Measurements from ENCODE around the gene VDR. TPM values are rescaled to one million over a fixed set of nuclear protein-coding genes. Genes with fewer than 3 reads are reported as not detected.

Gene VDR
- polyA plus RNA-seq, 1 donor (not counting 4 experiments of a cell fraction or from before 2014, with no cell fraction given) = 43.3 TPM

GRCh38 chr12:47896633-47897032 lies 8.2 kb downstream of the VDR start:
- H3K79me2 ChIP-seq (ENCODE audit: control insufficient read depth, insufficient read depth, low read length) = peaks cover 96% of the 10 kb centered on the region
- H3K4me1 ChIP-seq (ENCODE audit: control insufficient read depth, extremely low read depth, insufficient read depth, low read length) = peaks cover 59% of the 10 kb centered on the region
- TF ChIP-seq EZH2 (IDR thresholded peaks at IDR 0.05; ENCODE audit: low read length) (no peak), CTCF (optimal IDR thresholded peaks at IDR 0.05 in 1 of 3, IDR thresholded peaks at IDR 0.05 in 1 of 3, conservative IDR thresholded peaks at IDR 0.05 in 1 of 3; ENCODE audit: extremely low read depth in 1 of 3, insufficient read depth in 2 of 3, low read length in 3 of 3) (no peak)
- peak overlapping the region in 1 of 3 experiments; percentile 21 for H3K4me3 ChIP-seq (ENCODE audit: control insufficient read depth in 2 of 3, extremely low read depth in 1 of 3, insufficient read depth in 2 of 3, low read depth in 1 of 3, low read length in 3 of 3)
- H4K20me1 ChIP-seq (ENCODE audit: control insufficient read depth, extremely low read depth, insufficient read depth, low read length) = peaks cover 18% of the 10 kb centered on the region
- H3K4me2 ChIP-seq (ENCODE audit: control insufficient read depth, extremely low read depth, insufficient read depth, low read depth, low read length) = peak overlapping the region; percentile 51
- H3K9me1 ChIP-seq (ENCODE audit: control insufficient read depth, extremely low read depth, insufficient read depth, low read length) = peaks cover 8% of the 10 kb centered on the region
- dilution Hi-C loops (cut with MboI; ENCODE audit: extremely low pct_ligation_motif_present, low sequenced_read_pairs) = no loop called here
- H3K9ac ChIP-seq (ENCODE audit: control insufficient read depth, extremely low read depth, insufficient read depth, low read length) = no peak overlapping the region
- no peaks in the 10 kb centered on the region for H3K27me3 ChIP-seq (ENCODE audit: control insufficient read depth, extremely low read depth, insufficient read depth, low read length)
- H3K36me3 ChIP-seq (ENCODE audit: control insufficient read depth in 2 of 2, extremely low read depth in 1 of 2, insufficient read depth in 2 of 2, low read length in 2 of 2) = peaks cover 21 to 49% of the 10 kb centered on the region in 2 experiments
- DNase-seq (ENCODE audit: low read depth, low spot score) (no peak), FAIRE-seq (peak; percentile 90)
- no peaks in the 10 kb centered on the region for H3K9me3 ChIP-seq (ENCODE audit: control insufficient read depth, low read depth, low read length)
- peak overlapping the region; percentile 38 for H3K27ac ChIP-seq (ENCODE audit: control insufficient read depth, insufficient read depth, low read length)
- H2AFZ ChIP-seq (ENCODE audit: control insufficient read depth, low read length) = no peak overlapping the region

- no peak overlapping the region for H3K9ac ChIP-seq (ENCODE audit: control insufficient read depth, extremely low read depth, insufficient read depth, low read length)
Observed at GRCh38 chr12:47896022-47896421, 8.8 kb downstream of the VDR start.

More at GRCh38 chr12:47896022-47896421, 8.8 kb downstream of the VDR start:
- Histone ChIP-seq H3K4me3 (ENCODE audit: control insufficient read depth in 2 of 3, extremely low read depth in 1 of 3, insufficient read depth in 2 of 3, low read depth in 1 of 3, low read length in 3 of 3) (no peak overlapping the region), H3K4me2 (ENCODE audit: control insufficient read depth, extremely low read depth, insufficient read depth, low read depth, low read length) (peak overlapping the region; percentile 51), H3K9me3 (ENCODE audit: control insufficient read depth, low read depth, low read length) (no peaks in the 10 kb centered on the region), H2AFZ (ENCODE audit: control insufficient read depth, low read length) (no peak overlapping the region), H3K79me2 (ENCODE audit: control insufficient read depth, insufficient read depth, low read length) (peaks cover 96% of the 10 kb centered on the region), H3K4me1 (ENCODE audit: control insufficient read depth, extremely low read depth, insufficient read depth, low read length) (peaks cover 52% of the 10 kb centered on the region), H3K9me1 (ENCODE audit: control insufficient read depth, extremely low read depth, insufficient read depth, low read length) (peaks cover 8% of the 10 kb centered on the region), H3K36me3 (ENCODE audit: control insufficient read depth in 2 of 2, extremely low read depth in 1 of 2, insufficient read depth in 2 of 2, low read length in 2 of 2) (peaks cover 23 to 49% of the 10 kb centered on the region in 2 experiments), H3K27me3 (ENCODE audit: control insufficient read depth, extremely low read depth, insufficient read depth, low read length) (no peaks in the 10 kb centered on the region), H4K20me1 (ENCODE audit: control insufficient read depth, extremely low read depth, insufficient read depth, low read length) (peaks cover 15% of the 10 kb centered on the region), H3K27ac (ENCODE audit: control insufficient read depth, insufficient read depth, low read length) (peak overlapping the region; percentile 38)
- FAIRE-seq (peak; percentile 5), DNase-seq (ENCODE audit: low read depth, low spot score) (no peak)
- dilution Hi-C loops (cut with MboI; ENCODE audit: extremely low pct_ligation_motif_present, low sequenced_read_pairs) = no loop called here
- no peak for TF ChIP-seq CTCF (optimal IDR thresholded peaks at IDR 0.05 in 1 of 3, IDR thresholded peaks at IDR 0.05 in 1 of 3, conservative IDR thresholded peaks at IDR 0.05 in 1 of 3; ENCODE audit: extremely low read depth in 1 of 3, insufficient read depth in 2 of 3, low read length in 3 of 3)
- no peak for TF ChIP-seq EZH2 (IDR thresholded peaks at IDR 0.05; ENCODE audit: low read length)
